Gastrocnemius medialis (tissue), 4 donors: ENCODE results near the gene PACS1.

ENCODE experiments used
- POLR2A ChIP-seq, 2 donors: fragments of 450-650 bp; IDR thresholded peaks; one replicate each; pipeline ENCODE4 v1.6.1; 2017; ENCODE audit warnings: antibody characterized with exemption in 2 of 2, mild to moderate bottlenecking in 2 of 2, moderate library complexity in 2 of 2
- TF ChIP-seq, protein P1 (sequence below), 5 experiments: fragments of 450-650 bp in 3 of 5; fragments of 200-600 bp in 2 of 5; sonication (generic) in 2 of 5; IDR thresholded peaks in 4 of 5; conservative IDR thresholded peaks in 1 of 5; 1 replicate in 4 of 5; 2 replicates in 1 of 5; pipeline ENCODE4 v1.5.1; 2016 to 2019; ENCODE audit warnings: antibody characterized with exemption in 5 of 5, mild to moderate bottlenecking in 3 of 5, moderate library complexity in 3 of 5

DNA sequence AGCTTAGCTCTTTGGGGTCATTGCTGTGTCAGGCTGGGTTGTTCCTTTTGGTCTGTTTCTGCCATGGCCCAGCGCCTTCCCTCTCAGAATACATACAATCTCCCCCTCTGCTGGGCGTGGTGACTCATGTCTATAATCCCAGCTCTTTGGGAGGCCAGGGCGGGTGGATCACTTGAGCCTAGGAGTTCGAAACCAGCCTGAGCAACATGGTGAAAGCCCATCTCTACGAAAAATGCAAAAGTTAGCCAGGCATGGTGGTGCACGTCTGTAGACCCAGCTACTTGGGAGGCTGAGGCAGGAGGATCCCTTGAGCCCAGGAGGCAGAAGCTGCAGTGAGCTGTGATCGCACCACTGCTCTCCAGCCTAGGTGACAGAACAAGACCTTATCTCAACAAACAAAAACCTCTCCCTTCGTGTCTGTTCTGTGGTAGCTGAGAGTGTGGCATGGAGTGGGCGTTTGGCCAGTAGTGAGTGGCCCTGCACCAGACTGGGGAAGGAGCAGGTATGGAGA lies 151.7 kb downstream of the PACS1 start:
- TF ChIP-seq, protein P1, sequence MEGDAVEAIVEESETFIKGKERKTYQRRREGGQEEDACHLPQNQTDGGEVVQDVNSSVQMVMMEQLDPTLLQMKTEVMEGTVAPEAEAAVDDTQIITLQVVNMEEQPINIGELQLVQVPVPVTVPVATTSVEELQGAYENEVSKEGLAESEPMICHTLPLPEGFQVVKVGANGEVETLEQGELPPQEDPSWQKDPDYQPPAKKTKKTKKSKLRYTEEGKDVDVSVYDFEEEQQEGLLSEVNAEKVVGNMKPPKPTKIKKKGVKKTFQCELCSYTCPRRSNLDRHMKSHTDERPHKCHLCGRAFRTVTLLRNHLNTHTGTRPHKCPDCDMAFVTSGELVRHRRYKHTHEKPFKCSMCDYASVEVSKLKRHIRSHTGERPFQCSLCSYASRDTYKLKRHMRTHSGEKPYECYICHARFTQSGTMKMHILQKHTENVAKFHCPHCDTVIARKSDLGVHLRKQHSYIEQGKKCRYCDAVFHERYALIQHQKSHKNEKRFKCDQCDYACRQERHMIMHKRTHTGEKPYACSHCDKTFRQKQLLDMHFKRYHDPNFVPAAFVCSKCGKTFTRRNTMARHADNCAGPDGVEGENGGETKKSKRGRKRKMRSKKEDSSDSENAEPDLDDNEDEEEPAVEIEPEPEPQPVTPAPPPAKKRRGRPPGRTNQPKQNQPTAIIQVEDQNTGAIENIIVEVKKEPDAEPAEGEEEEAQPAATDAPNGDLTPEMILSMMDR (IDR thresholded peaks at IDR 0.05 in 4 of 5, conservative IDR thresholded peaks at IDR 0.05 in 1 of 5): no peak
- no peak for TF ChIP-seq POLR2A (IDR thresholded peaks at IDR 0.05)
